ENCODE data around the gene FAM83E. TPM values are rescaled to one million over a fixed set of nuclear protein-coding genes. Genes with fewer than 3 reads are reported as not detected.

Gene FAM83E
- total RNA-seq, 2 experiments from 2014 or later = 2.8 to 4.1 TPM

- DNase-seq (peak; percentile 70), ATAC-seq (peak; percentile 83)
- CTCF ChIA-PET = interaction anchor here (0.7 to 3.7 kb wide), 22 partner anchors 8 to 1726 kb away, joined by 3 to 31 read pairs (median 4); partner anchors contain the start of genes RPL18 and SPHK2
- no peak overlapping the region for H3K4me3 Mint-ChIP-seq
- no peaks in the 10 kb centered on the region for H3K36me3 Mint-ChIP-seq
- peaks cover 2% of the 10 kb centered on the region for H3K4me1 Mint-ChIP-seq
- no peaks in the 10 kb centered on the region for H3K27me3 Mint-ChIP-seq
- peak overlapping the region; percentile 66 for H3K27ac Mint-ChIP-seq
- no peaks in the 10 kb centered on the region for H3K9me3 Mint-ChIP-seq (ENCODE audit: low read depth)
Observed at GRCh38 chr19:48608798-48609263, 6.0 kb downstream of the FAM83E start.

GRCh38 chr19:48607359-48607755 is 7.5 kb downstream of the FAM83E start:
- CTCF ChIA-PET = interaction anchor here (0.8 to 3.7 kb wide), 5 partner anchors 10 to 117 kb away, joined by 3 to 31 read pairs (median 16); no protein-coding TSS in a partner anchor
- Mint-ChIP-seq H3K4me3 (no peak overlapping the region), H3K4me1 (peaks cover 2% of the 10 kb centered on the region), H3K27me3 (no peaks in the 10 kb centered on the region), H3K36me3 (no peaks in the 10 kb centered on the region), H3K9me3 (ENCODE audit: low read depth) (no peaks in the 10 kb centered on the region), H3K27ac (no peak overlapping the region)
- ATAC-seq (no peak), DNase-seq (no peak)

DNA sequence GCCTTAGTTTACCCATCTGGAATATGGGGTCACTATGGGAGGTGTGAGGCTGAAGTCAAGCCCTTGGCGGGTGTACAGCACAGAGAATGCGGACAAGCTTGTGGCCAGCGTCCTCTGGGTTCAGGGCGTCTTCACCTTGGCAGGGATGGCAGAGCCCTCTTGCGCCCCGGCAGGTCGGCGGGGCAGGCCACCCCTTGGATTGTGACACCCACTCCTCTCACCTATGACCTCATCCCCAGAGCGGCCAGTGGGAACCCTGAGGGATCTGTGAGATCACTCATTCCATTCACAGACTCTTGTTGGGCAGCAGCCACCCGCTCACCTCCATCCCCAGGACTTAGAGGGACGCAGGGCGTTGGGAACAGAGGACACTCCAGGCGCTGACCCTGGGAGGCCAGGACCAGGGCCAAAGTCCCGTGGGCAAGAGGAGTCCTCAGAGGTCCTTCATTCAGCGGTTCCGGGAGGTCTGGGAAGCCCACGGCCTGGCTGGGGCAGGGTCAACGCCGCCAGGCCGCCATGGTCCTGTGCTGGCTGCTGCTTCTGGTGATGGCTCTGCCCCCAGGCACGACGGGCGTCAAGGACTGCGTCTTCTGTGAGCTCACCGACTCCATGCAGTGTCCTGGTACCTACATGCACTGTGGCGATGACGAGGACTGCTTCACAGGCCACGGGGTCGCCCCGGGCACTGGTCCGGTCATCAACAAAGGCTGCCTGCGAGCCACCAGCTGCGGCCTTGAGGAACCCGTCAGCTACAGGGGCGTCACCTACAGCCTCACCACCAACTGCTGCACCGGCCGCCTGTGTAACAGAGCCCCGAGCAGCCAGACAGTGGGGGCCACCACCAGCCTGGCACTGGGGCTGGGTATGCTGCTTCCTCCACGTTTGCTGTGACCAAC is 8.2 kb downstream of the FAM83E start, which contains the start of gene SPACA4:
Gene SPACA4 (plus strand): TSS at position 280 of the 896 bp plus-strand sequence. CDS start 237 bp downstream, at position 517.
- H3K27ac Mint-ChIP-seq = no peak within 1 kb of the TSS
- H3K27me3 Mint-ChIP-seq = no peaks in the 10 kb centered on the region
- CTCF ChIA-PET = interaction anchor here (0.8 to 3.7 kb wide), 6 partner anchors 10 to 116 kb away, joined by 3 to 31 read pairs (median 14); no protein-coding TSS in a partner anchor
- ATAC-seq (no peak), DNase-seq (no peak)
- peaks cover 2% of the 10 kb centered on the region for H3K4me1 Mint-ChIP-seq
- H3K36me3 Mint-ChIP-seq = no peaks in the 10 kb centered on the region
- H3K4me3 Mint-ChIP-seq = no peak within 1 kb of the TSS
- no peaks in the 10 kb centered on the region for H3K9me3 Mint-ChIP-seq (ENCODE audit: low read depth)

GRCh38 chr19:48603850-48604249 is 11.0 kb downstream of the FAM83E start:
- H3K9me3 Mint-ChIP-seq (ENCODE audit: low read depth) = no peaks in the 10 kb centered on the region
- CTCF ChIA-PET = interaction anchor here (1.0 kb wide), 1 partner anchor 98 kb away, joined by 3 read pairs; no protein-coding TSS in a partner anchor

DNA sequence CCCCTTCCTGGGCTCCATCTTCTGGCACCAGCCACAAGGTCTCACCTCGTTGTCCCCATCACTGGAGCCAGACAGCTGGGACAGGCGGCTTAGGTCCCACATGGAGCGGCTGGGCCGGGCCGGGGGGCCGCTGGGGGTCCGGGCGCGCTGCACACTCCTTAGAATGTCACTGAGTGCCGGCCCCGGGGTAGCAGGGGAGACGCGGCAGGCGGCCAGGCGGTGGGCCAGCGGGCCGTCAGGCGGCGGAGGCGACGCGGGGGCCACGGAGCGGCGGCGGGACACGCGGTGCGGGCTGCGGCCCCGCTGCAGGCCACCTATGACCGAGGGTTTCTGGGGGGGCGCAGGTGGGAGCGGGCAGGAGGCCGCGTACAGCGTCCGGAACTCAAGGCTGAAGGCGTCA is 11.4 kb downstream of the FAM83E start:
- ATAC-seq (no peak), DNase-seq (no peak)
- no peaks in the 10 kb centered on the region for H3K9me3 Mint-ChIP-seq (ENCODE audit: low read depth)
- H3K27me3 Mint-ChIP-seq = no peaks in the 10 kb centered on the region
- H3K27ac Mint-ChIP-seq = no peak overlapping the region
- no peaks in the 10 kb centered on the region for H3K36me3 Mint-ChIP-seq
- CTCF ChIA-PET = interaction anchor here (1.0 kb wide), 1 partner anchor 97 kb away, joined by 3 read pairs; no protein-coding TSS in a partner anchor
- H3K4me3 Mint-ChIP-seq = no peak overlapping the region
- H3K4me1 Mint-ChIP-seq = no peaks in the 10 kb centered on the region

More at GRCh38 chr19:48603850-48604249, 11.0 kb downstream of the FAM83E start:
- ATAC-seq = no peak
- H3K4me3 Mint-ChIP-seq = no peak overlapping the region
- H3K27me3 Mint-ChIP-seq = no peaks in the 10 kb centered on the region
- DNase-seq = no peak
- H3K27ac Mint-ChIP-seq = no peak overlapping the region
- no peaks in the 10 kb centered on the region for H3K36me3 Mint-ChIP-seq
- peaks cover under 1% of the 10 kb centered on the region for H3K4me1 Mint-ChIP-seq

DNA sequence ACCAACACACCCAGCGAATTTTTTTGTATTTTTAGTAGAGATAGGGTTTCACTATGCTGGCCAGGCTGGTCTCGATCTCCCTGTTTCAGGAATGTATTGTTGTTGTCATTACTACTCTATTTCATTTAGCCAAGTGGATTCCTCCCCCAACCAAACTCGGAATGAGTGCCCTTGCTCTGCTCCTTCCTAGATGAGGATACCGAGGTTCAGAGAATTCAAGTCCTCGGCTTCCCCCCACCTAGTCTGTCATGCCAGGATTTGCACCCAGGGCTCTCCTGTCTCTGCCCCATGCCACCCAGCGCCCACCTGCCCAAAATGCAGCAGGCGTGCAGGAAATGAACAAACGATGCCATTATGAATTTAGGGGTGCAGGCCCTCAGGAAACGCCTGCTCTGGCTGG is 11.9 kb downstream of the FAM83E start:
- no peak for DNase-seq
- Mint-ChIP-seq H3K4me3 (no peak overlapping the region), H3K9me3 (ENCODE audit: low read depth) (no peaks in the 10 kb centered on the region), H3K27ac (no peak overlapping the region), H3K4me1 (no peaks in the 10 kb centered on the region), H3K27me3 (no peaks in the 10 kb centered on the region), H3K36me3 (no peaks in the 10 kb centered on the region)
- no peak for ATAC-seq
- CTCF ChIA-PET = interaction anchor here (1.1 kb wide), 1 partner anchor 95 kb away, joined by 3 read pairs; no protein-coding TSS in a partner anchor

GRCh38 chr19:48600679-48601417 is 14.0 kb downstream of the FAM83E start:
- Mint-ChIP-seq H3K9me3 (ENCODE audit: low read depth) (no peaks in the 10 kb centered on the region), H3K36me3 (no peaks in the 10 kb centered on the region), H3K27me3 (no peaks in the 10 kb centered on the region), H3K4me1 (peaks cover 8% of the 10 kb centered on the region), H3K27ac (no peak overlapping the region), H3K4me3 (no peak overlapping the region)
- CTCF ChIA-PET = interaction anchor here (1.3 kb wide), 1 partner anchor 95 kb away, joined by 4 read pairs; no protein-coding TSS in a partner anchor
- no peak for DNase-seq
- no peak for ATAC-seq

DNA sequence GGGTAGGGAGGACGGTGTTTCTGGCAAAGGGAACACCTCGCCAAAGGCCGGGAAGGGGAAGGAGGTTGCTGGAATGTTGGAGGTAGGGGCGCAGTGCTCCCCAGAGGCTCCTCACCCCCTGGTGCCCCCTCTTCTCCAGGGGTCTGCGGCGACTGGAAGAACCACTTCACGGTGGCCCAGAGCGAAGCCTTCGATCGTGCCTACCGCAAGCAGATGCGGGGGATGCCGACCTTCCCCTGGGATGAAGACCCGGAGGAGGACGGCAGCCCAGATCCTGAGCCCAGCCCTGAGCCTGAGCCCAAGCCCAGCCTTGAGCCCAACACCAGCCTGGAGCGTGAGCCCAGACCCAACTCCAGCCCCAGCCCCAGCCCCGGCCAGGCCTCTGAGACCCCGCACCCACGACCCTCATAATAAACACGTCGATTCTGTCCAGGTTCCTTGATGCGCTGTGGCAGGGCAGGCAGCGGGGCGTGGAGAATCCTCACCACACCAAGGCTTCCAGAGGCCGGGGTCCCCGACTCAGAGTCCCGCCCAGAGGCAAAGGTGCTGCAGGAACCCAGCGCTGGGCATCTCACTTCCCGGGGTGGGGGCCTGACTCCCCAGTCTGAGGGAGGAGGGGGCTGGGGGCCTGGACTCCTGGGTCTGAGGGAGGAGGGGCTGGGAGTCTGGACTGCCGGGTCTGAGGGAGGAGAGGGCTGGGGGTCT is 15.7 kb downstream of the FAM83E start:
- Mint-ChIP-seq H3K27ac (no peak overlapping the region), H3K9me3 (ENCODE audit: low read depth) (no peaks in the 10 kb centered on the region), H3K4me3 (no peak overlapping the region), H3K4me1 (peaks cover 10% of the 10 kb centered on the region), H3K36me3 (peaks cover 2% of the 10 kb centered on the region), H3K27me3 (no peaks in the 10 kb centered on the region)
- CTCF ChIA-PET = interaction anchor here (0.8 kb wide), 1 partner anchor 94 kb away, joined by 3 read pairs; no protein-coding TSS in a partner anchor
- DNase-seq (no peak), ATAC-seq (no peak)

DNA sequence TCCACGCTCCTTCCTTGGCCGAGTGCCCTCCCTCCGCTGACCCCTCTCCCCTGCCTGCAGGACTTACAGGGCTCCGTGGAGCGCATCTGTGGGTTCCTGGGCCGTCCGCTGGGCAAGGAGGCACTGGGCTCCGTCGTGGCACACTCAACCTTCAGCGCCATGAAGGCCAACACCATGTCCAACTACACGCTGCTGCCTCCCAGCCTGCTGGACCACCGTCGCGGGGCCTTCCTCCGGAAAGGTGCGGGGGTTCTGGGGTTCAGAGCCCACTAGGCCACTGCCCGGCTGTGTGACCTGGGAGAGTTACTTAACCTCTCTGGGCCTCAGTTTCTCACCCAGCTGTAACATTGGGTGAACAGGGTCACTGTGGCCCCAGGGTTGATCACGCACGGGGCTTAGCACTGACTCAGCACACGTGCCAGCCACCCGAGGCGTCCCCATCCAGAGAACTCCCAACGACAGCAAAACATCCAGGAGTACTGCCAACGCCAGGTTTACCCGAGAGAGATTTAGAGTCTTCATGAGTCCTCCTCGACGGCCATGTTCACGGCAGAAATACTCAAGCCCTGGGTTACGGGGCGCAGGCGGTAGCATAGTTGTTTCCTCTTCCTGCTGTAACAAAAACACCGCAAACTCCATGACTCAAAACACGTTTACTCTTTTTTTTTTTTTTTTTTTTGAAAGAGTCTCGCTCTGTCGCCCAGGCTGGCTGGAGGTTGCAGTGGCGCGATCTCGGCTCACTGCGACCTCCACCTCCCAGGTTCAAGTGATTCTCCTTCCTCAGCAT is 18.0 kb downstream of the FAM83E start:
- ATAC-seq (peak; percentile 85), DNase-seq (peak; percentile 71)
- Mint-ChIP-seq H3K36me3 (peaks cover 2% of the 10 kb centered on the region), H3K9me3 (ENCODE audit: low read depth) (no peaks in the 10 kb centered on the region), H3K4me3 (peak overlapping the region; percentile 66), H3K4me1 (peaks cover 10% of the 10 kb centered on the region), H3K27me3 (no peaks in the 10 kb centered on the region), H3K27ac (peak overlapping the region; percentile 77)
- CTCF ChIA-PET = interaction anchor here (1.0 to 1.6 kb wide), 2 partner anchors 12 to 13 kb away, joined by 4 to 5 read pairs; no protein-coding TSS in a partner anchor

DNA sequence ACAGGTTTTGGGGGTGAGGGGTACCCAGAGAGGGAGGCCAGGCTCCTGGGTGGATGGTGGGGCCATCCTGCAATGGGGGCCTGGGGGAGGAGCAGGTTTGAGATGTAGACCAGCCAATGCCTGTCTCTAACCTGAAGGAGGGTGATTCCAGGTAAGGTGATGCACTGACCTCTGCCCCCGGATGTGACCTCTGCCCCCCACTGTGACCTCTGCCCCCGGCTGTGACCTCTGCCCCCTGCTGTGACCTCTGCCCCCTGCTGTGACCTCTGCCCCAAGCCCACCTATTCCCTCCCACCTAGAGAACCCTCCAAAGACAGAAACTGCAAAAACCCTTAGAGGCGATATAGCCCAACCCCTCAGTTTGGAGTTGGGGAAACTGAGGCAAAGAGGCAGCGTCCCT is 18.6 kb downstream of the FAM83E start:
- peak overlapping the region; percentile 66 for H3K4me3 Mint-ChIP-seq
- ATAC-seq (no peak), DNase-seq (no peak)
- H3K27ac Mint-ChIP-seq = peak overlapping the region; percentile 57
- CTCF ChIA-PET = interaction anchor here (1.6 kb wide), 1 partner anchor 12 kb away, joined by 5 read pairs; no protein-coding TSS in a partner anchor
- H3K4me1 Mint-ChIP-seq = peaks cover 12% of the 10 kb centered on the region
- no peaks in the 10 kb centered on the region for H3K27me3 Mint-ChIP-seq
- H3K36me3 Mint-ChIP-seq = peaks cover 2% of the 10 kb centered on the region
- no peaks in the 10 kb centered on the region for H3K9me3 Mint-ChIP-seq (ENCODE audit: low read depth)

- Mint-ChIP-seq H3K9me3 (ENCODE audit: low read depth) (no peaks in the 10 kb centered on the region), H3K4me1 (peaks cover 12% of the 10 kb centered on the region), H3K4me3 (peak overlapping the region; percentile 66), H3K27me3 (no peaks in the 10 kb centered on the region), H3K36me3 (peaks cover 2% of the 10 kb centered on the region), H3K27ac (no peak overlapping the region)
- CTCF ChIA-PET = no interaction called here
- ATAC-seq = no peak
- no peak for DNase-seq
Observed at GRCh38 chr19:48595833-48596232, 19.0 kb downstream of the FAM83E start.

DNA sequence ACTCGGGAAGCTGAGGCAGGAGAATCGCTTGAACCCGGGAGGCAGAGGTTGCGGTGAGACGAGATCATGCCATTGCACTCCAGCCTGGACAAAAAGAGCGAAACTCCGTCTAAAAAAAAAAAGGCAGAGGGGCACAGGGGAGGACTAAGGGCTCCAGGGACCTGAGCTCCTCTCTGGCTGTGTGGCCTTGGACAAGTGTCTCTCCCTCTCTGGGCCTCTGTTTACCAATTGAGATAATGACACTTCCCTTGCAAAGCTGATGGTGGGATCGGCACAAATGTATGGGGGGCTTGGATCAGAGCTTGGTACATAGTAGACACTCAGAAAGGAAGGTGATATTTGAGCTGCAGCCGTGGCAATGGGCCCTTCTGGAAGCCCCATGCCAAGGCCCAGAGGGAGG is 19.7 kb downstream of the FAM83E start:
- CTCF ChIA-PET = interaction anchor here (0.6 to 2.9 kb wide), 4 partner anchors 11 to 204 kb away, joined by 3 to 13 read pairs (median 4); partner anchors contain the start of gene KDELR1
- peaks cover 2% of the 10 kb centered on the region for H3K36me3 Mint-ChIP-seq
- H3K4me3 Mint-ChIP-seq = peak overlapping the region; percentile 17
- no peaks in the 10 kb centered on the region for H3K9me3 Mint-ChIP-seq (ENCODE audit: low read depth)
- no peaks in the 10 kb centered on the region for H3K27me3 Mint-ChIP-seq
- ATAC-seq (no peak), DNase-seq (no peak)
- H3K4me1 Mint-ChIP-seq = peaks cover 12% of the 10 kb centered on the region
- H3K27ac Mint-ChIP-seq = no peak overlapping the region

Measured in activated CD8-positive, alpha-beta memory T cell treated with anti-CD3 and anti-CD28 coated beads, Interleukin-2, amount 10 ng/mL, durations not matched to agents 7 days and 5 days (primary cell).